CD4-positive, alpha-beta T cell treated with Interleukin-12 subunit alpha and Interleukin-12 subunit beta, for 1 hour (primary cell): ENCODE data around the gene OLFML1.

ENCODE experiments used
- DNase-seq: peaks from one replicate; pipeline ENCODE4 v3.0.0-alpha.2; 2020

Gene OLFML1

DNA sequence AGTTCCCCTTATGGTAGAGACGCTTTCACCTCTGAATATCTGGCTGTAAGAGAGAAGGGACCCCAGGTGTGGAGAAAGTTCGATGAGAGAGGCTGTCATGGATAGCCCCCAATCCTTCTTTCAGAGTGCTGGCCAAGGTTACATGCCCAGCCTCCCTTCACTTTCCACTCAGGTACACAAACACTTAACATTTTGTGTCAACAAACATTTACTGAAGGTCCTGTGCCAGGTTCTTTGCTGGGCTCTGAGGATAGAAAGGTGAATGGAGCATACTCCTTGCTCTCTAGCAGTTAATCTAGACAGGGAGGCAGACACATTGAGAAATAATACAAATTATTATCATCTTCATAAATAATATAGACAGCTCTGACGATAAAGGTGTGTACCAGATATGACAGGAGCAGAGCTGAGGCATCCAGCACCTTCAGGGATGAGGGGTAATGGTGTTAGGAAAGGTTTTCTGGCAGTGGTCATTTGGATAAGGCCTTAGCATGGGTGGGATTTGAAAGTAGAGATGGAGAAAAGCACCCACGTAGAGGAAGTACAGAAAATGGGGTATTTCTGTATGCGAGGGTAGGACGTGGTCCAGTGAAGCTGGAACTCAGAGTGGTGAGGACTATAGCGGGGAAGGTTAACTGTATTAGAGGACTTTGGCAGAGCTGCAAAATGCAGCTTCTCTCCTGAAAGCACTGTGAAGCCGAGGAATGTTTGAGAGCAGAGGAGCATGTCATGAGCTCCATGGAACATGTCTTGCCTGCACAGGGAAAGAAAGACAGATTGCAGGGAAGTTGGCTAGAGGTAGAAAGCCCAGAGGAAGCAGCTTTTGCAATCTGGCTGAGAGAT lies 48.1 kb downstream of the OLFML1 start:
- DNase-seq = no peak

DNA sequence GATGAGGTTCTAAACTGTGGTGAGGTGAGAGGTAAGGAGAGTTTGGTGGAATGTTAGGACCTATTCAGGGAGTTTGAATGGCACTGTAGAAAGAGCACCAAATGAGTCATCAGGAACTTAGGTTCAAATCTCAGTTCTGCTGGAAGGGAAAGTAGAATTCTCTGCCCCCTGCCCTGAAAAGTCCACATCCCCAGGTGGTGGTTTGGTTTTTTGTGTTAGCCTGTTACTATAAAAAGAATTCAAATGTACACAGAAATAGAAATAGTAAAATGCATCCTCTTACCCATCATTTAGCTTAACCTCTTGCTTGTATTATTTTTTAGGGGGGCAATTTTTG lies 48.7 kb downstream of the OLFML1 start:
- DNase-seq = no peak

DNA sequence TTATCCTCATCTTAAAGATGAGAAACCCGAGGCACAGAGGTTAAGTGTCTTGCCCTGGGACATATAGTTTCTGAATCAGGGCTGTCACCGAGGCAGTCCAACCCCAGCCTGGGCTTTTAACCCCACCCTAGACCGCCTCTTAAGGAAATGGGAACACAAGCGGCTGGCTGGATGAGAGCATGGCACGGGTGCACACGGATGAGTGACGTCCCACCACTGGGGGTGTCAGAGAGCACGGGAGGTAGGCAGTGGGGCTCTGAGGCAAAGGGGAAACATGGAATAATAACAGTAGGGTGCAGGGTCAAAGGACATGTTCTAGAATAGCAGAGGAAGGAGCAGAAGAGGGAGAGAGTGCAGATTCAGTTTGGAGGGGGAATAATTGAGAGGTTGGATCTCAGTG lies 50.8 kb downstream of the OLFML1 start:
- no peak for DNase-seq

DNA sequence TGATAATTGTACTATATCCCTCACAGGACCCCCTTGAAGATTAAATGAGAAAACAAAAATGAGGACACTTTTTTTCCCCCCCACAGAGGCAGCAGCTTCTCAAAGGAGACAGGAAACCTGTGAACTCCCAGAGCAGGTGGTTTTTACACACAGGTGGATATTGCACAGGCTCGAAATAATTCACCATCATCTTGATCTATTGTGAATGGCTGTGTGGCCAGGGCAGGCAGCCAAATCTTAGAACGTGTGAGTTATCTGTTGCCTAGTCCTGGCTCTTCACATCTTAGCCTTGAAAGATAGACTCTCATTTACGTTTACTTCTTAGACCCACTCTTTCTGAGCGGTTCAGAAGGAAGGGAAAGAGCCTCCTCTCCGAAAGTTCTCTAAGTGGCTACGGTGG lies 52.0 kb downstream of the OLFML1 start:
- DNase-seq = no peak

DNA sequence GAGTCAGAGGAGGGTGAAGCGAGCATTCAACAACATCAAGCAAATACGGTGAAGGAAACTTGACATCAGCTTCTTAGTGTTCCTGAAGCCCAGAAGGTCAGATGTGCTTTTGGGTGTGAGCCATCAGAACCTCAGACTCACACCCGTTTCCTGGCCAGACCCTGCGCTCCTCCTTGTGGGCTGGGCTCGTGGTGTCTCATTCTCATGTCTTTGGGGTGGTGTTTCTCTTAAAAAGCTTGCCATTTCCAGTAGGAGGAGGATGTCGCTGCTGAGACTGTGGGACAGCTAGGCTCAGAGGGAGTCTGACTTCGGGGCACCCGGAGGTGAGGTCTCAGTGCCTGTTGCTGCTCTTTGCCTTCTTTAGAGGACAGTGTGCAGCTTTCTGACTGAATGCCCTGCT lies 52.7 kb downstream of the OLFML1 start:
- DNase-seq = peak; percentile 17

DNA sequence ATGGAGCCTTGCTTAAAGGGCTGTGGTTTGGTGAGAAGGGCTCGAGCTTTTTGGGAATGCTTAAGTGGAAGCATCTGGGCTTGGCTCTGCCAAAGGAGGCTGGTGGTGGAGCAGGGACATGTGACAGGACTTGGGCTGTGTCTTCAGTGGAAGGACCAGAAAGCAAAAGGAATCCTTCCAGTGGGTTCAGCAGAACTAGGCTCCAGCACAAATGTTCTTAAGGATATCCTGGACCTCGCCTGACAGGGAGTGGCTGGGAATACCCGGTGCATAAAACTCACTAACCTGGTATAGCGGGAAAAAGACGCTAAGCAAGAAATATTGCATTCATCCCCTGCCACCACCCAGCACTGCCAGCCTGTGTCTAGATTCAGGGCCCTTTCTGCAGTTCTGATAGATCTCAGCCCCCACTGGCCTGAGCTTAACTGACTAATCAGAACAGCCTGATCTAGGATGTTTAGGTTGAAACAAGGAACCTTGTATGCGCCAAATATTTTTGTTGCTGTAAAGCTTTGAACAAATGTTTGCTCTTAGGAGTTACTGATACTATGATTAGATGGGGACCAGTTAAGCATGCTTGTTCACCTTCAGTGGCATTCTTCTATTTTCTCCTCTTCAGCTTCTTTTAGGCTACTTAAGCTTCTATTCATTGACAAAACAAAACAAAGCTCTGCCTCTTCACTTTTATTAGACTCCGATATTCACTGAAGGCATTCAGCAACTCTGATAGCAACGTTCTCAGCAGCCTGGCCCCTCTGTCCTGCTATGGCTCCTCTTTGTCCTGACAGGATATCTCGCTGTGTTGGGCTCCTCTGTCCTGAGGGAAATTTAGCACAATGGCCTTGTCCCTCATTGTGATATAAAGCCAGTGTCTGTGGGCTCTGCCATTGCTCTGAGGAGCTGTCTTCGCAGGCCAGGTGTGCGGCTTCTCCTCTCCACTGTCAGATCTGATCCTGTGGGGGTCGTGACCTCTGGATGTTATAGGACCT lies 53.5 kb downstream of the OLFML1 start:
- DNase-seq = no peak

DNA sequence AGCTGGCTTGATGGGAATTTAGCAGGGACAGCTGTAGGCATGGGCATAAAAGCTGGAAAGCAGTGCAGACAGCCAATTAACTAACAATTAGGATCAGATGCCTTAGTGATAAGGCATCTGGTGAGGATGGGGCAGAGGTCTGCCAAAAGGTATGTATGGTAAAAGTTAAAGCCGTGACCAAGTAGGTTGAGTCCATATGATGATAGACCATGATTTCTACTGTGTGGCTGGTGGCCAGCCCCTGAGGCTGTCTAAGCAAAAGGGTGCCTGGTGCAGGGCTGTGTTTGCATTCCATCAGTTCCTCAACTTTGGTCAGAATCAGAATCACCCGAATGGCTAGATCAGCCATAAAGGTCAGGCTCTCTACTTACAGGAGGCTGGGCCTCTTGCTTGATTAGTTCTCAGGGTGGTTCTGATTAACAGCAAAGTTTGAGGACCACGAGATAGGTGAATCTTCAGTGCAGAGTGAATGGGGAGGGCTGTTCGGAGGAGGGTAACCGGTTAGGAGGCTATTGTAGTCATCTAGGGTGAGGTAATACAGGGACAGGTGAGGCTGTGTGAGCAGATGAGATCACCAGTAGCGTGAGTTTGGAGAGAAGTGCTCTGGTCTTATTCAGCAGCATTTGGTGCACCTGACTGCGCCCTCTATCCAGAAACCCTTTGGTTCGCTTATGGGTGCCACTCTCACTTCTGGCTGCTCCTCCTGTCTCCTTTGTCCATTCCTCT lies 55.7 kb downstream of the OLFML1 start:
- no peak for DNase-seq

DNA sequence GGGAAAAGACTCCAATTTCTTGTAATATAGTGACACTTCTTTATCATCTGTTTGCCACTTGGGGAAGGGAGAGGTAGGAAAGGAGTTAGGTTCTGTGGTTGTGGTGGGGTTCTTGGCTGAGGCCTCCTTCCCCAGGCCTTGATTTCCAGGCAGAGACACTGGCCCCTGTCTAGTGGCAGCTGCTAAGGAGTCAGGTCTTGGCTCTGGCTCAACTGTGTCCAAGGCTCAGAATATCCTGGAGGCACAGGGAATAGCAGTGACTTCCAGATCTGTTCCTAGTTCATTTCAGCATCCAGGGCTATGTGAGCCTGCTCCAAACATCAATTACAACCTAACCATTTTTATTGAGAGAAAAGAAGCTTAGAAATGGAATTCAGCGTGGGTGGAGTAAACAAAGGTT lies 58.0 kb downstream of the OLFML1 start:
- no peak for DNase-seq

DNA sequence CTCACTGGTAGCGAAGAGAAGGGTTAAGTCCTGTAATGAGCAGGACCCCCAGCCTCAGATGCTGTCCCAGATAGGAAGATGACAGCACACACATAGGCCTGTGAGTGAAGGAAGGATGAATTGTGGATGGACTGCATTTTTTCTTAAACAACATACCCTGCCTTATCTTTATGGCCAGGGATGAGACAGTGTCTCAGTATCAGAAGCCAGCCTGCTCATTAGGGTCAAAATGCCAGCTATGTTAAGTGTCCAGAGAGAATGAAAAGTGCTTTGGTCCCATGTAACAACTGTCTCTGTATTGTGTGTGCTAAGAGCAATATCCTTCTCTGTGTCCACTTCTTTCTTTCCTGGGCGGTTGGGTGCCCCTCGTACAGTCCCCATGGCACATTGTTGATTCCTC lies 58.7 kb downstream of the OLFML1 start:
- DNase-seq = no peak

DNA sequence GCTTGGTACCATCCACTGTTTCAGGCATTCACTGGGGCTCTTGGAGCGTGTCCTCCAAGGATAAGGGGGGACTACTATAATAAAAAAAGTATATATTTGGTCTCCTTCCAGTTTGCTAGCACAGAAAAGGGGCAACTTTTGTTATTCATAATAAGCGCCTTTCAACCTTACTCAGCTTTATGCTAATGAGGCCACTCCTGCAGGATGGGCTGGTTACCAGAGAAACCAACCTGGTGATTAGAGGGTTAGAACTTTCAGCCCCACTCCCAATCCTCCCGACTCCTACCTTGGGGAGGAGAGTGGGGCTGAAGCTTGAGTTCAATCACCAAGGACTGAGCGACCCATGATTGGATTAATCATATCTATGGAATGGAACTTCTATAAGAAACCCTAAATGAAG lies 60.3 kb downstream of the OLFML1 start:
- no peak for DNase-seq

DNA sequence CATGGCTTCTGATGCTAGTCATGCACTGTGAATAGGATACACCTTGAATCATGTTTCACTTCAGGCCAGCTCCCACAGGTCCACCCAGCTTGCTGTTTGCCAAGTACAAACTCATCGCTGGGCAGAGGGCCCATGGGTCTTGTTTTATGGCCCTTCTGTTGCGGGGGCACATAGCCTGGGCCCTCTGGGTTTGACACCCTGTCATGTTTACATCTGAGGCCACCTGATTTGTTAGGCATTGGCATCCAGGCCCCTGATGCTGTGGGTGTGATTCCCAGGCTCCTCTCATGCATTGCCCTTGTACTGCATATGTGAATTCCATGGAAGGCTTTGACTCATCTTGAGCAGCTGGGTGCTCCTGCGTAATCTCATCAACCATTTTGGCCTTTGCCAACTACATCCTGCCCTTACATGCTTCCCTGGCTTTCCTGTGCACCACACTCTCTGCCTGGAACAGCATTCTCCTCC lies 61.1 kb downstream of the OLFML1 start:
- no peak for DNase-seq

DNA sequence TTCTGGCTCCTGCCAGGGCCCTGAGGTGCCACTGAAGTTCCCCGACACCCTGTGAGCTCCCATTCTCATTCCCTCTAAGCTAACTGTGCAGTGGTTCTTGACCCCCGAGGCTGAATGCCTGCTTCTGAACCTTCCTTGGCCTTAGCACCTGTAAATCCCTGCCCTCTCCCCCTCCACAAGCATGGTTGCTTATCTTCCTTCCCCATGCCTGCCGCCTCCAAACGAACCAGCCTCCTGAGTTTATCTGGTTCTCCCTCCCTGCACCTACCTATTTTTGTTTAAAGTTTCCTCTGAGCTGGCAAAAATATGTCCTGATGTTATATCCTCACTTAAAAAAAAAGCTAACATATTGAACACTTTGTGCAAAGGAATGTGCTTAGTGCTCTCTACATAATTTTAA lies 62.4 kb downstream of the OLFML1 start:
- DNase-seq = no peak

DNA sequence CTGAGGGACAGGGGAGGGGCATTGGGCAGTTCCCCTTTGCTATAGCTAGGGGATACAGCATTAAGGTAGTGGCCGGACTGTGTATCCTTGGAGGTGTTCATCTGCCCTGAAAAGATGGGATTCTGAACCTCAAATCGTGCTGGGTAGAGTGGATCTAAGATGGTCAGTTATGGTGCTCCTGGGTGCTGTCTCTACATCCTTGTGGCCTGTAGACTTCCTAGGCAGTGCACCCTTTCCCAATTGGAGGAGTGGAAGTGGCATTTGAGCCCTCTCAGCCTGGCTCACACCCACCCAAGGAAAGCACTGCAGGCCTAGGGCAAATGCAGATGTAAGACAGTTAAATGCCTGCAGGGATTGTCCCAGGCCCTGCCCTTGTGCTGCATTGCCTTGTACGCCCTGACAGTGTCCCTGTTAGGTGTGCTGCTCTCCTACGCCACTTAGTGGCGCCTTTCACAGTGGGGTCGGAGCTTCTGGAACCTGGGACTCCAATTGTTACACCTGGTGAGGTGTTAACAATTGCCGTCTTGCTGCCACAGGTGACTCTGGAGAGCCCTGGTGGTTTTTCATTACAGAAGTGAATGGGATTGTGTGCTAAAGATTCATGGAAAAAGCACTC lies 63.5 kb downstream of the OLFML1 start:
- DNase-seq = peak; percentile 33

DNA sequence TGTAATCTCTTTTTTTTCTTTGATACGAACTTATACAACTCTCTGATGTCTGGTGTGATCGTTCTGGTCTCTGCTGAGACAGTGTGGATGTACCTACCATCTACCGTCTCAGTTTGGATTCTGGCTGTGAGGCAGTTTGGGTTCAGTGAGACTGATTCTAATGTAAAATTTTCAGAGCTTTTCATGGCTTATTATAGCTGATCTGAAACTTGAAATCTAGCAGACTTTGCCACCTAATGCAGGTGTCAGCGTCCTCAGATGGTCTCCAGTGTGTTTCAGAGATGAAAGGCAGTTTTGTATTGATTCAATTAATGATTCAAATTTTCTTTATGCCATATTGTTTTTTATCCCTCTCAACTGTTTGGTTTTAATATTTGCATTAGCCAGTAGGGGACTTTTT lies 64.4 kb downstream of the OLFML1 start:
- DNase-seq = no peak

DNA sequence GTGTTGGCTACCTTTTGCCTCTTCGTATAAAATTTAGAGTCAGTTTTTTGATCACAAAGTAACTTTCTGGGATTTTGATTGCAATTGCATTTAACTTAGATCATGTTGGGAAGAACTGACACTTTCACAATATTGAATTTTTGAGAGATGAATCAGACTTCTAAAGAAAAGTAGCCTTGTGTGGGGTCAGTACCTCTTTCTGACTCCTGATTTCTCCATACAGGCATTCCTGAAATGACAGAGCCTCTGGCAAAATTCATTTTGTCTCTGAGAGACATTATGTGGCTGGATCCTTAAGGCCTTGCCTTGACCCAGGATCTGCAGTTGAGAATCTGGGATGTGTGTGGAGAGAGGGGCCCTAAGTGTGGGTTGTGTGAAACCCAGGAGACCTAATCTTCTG lies 66.3 kb downstream of the OLFML1 start:
- no peak for DNase-seq

DNA sequence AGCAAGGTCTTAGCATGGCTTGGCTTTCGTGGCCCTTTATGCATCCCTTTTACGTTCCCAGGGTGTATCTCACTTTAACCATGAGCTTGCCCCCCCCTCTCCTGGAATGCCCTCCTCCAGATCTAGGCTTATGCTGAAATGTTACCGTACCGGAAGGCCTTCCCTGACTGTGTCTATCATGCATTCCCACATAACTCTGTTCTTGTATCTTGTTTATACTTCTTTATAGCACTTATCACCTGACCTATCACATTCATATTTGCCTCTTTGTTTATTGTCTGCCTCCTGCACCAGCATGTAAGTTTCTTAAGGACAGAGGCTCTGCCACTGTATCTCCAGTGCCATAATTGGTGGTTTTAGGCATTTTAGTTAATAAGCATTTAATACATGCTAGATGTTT lies 67.4 kb downstream of the OLFML1 start:
- DNase-seq = no peak

DNA sequence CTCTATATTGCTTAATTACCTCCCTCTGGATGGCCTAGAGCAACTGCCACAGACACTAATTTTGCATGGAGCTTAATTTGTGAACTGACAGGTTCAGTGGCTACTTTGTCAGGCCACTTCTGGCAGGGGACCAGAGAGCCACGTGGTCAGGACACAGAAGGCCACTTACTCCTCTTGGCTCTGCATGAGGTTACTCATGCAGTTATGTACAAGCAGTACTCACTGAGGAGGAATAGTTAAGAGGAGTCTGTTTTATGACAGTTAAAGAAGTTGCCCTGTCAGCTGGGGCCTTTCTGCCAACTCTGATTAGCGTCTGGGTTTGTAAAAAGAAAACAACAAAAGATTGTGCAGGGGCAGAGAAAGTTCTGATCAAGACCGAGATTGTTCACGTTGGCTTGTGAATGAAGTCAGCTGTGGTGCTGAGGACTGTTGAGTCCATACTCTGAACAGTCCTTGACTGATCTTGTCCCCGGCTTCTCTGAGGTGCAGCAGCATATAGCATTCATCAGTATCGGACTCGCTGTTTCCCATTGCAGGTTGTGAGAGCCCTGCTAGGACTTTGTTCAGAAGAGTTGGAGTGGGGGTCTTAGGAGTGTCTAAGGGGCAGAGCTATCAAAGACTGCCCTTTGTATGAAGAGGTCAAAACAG lies 69.9 kb downstream of the OLFML1 start:
- no peak for DNase-seq

DNA sequence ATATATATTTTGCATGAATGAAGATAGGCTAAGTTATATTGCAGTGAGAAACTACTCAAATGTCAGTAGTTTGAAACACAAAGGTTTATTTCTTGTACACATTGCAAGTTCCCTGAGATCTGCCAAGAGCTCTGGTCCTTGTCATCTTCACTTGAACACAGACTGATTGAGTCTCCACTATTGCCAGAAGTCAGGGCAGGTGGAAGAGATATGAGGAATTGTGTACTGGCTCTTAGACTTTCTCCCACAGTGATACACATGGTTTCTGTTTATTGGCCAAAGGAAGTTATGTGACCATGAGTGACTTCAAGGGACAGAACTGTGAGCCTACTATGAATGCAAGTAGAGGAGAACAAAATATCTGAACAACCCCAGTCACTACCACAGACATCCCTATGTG lies 72.7 kb downstream of the OLFML1 start:
- no peak for DNase-seq

DNA sequence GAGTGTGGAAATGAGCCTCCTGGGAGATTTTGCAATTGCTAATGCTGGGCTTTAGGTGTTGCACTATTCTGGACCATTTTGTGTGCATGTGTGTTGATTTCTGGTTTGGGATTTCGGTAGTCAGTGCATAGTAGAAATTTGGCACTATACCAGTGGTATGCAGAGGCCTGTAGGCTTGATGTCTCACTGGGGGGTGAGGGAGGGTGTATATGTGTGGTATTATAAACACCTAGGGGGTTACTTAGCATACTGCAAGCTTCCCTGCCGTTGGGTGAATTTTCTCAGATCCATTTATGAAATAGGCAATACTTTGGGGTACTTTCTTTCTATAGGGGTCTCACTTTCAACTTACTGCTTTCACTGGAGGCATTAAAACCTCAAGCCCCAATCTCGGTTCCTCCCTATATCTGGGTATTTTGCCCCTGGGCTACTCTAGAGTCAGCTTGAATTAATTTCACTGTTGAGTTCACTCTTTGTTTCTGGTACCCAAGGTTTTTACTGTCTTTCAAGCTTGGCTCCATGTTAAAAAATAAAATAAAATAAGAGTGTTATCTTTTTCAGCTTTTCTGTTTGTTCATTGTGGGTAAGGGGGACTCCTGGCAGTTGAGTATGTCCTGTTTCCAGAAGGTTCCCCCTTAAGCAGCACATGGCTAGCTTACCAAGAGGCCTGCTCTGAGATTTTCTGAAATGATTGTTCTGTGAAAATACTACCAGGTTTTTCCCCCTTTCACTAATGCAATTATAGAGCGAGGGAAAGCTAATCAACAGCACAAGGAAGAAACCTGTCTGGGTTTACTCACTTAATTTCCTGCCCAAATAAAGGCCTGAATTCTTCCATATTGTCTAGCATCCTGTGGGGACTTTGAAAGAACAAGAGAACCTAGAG lies 74.3 kb downstream of the OLFML1 start:
- no peak for DNase-seq
